IMR-90 (cell line): ENCODE measurements around the gene CDV3. TPM values are rescaled to one million over a fixed set of nuclear protein-coding genes. Genes with fewer than 3 reads are reported as not detected.

Experiments used
- ATAC-seq: fragments of 200-7000 bp; cut with Tn5 transposase; 2 replicates; pipeline ENCODE4 v1.9.1; 2020; ENCODE audit warnings: low read depth, mild to moderate bottlenecking, moderate library complexity
- BruUV-seq: library from RNA; stranded (reverse); fragments of 400-500 nt; replicated peaks from 2 replicates; lab custom pipeline; 2021; lab: Mats Ljungman, UMichigan
- CTCF ChIA-PET: fragments of 300-600 bp; formaldehyde crosslinking; extraction: SDS; loops from one replicate; lab custom pipeline; 2021; ENCODE audit warnings: antibody characterized with exemption; lab: Yijun Ruan, JAX
- POLR2A ChIA-PET: fragments of 300-600 bp; sonication (Branson Sonifier 250); formaldehyde crosslinking; loops from one replicate; lab custom pipeline; 2022; ENCODE audit warnings: antibody characterized with exemption; ENCODE audit not compliant: unreplicated experiment; lab: Charles Lee
- DNase-seq: peaks from one replicate; pipeline ENCODE4 v3.0.0; 2013
- H2AFZ ChIP-seq: replicated peaks from 2 replicates; pipeline ENCODE3; 2013; ENCODE audit warnings: low read length, mild to moderate bottlenecking; ENCODE audit not compliant: poor library complexity
- H2AK5ac ChIP-seq: 2 replicates; pipeline ENCODE4 v1.6.1; 2013; ENCODE audit warnings: low read depth, low read length, inconsistent platforms
- H2AK9ac ChIP-seq: replicated peaks from 2 replicates; pipeline ENCODE3; 2013; ENCODE audit warnings: mild to moderate bottlenecking, low read depth, low read length, moderate library complexity; ENCODE audit not compliant: poor library complexity
- H2BK120ac ChIP-seq: 2 replicates; pipeline ENCODE4 v1.6.1; 2013; ENCODE audit warnings: low read depth, low read length, inconsistent platforms
- H2BK15ac ChIP-seq: 3 replicates; pipeline ENCODE4 v1.6.1; 2013; ENCODE audit warnings: low read depth, low read length, inconsistent platforms
- H2BK20ac ChIP-seq: 2 replicates; pipeline ENCODE4 v1.6.1; 2013; ENCODE audit warnings: low read depth, mild to moderate bottlenecking, inconsistent platforms, low read length, moderate library complexity
- H2BK5ac ChIP-seq: 2 replicates; pipeline ENCODE4 v1.6.1; 2013; ENCODE audit warnings: mild to moderate bottlenecking, low read depth, low read length, inconsistent platforms; ENCODE audit not compliant: poor library complexity, severe bottlenecking
- H3K14ac ChIP-seq: replicated peaks from 2 replicates; pipeline ENCODE4 v1.6.1; 2013; ENCODE audit warnings: low read depth, low read length, inconsistent platforms
- H3K18ac ChIP-seq: 2 replicates; pipeline ENCODE4 v1.6.1; 2013; ENCODE audit warnings: low read depth, low read length, control low read depth
- H3K23ac ChIP-seq: 2 replicates; pipeline ENCODE4 v1.6.1; 2013; ENCODE audit warnings: low read depth, low read length, inconsistent platforms
- H3K27ac ChIP-seq: 2 replicates; pipeline ENCODE4 v1.5.1; 2013; ENCODE audit warnings: mild to moderate bottlenecking, control low read depth, low read length; ENCODE audit not compliant: insufficient read depth
- H3K27me3 ChIP-seq: 2 replicates; pipeline ENCODE4 v1.6.1; 2013; ENCODE audit warnings: low read length; ENCODE audit not compliant: control insufficient read depth, insufficient read depth
- H3K36me3 ChIP-seq: 2 replicates; pipeline ENCODE4 v1.6.1; 2013; ENCODE audit warnings: low read length, mixed read lengths; ENCODE audit not compliant: control insufficient read depth, insufficient read depth
- H3K4ac ChIP-seq: 2 replicates; pipeline ENCODE4 v1.6.1; 2013; ENCODE audit warnings: low read depth, low read length, inconsistent platforms
- H3K4me1 ChIP-seq: 2 replicates; pipeline ENCODE4 v1.6.1; 2013; ENCODE audit warnings: low read length, mixed read lengths; ENCODE audit not compliant: control insufficient read depth, insufficient read depth
- H3K4me2 ChIP-seq: 2 replicates; pipeline ENCODE4 v1.6.1; 2013; ENCODE audit warnings: low read depth, mild to moderate bottlenecking, control low read depth, low read length, moderate library complexity
- H3K4me3 ChIP-seq: 2 replicates; pipeline ENCODE4 v1.5.1; 2013; ENCODE audit warnings: low read depth, mild to moderate bottlenecking, control low read depth, low read length, moderate library complexity; ENCODE audit not compliant: insufficient read depth
- H3K56ac ChIP-seq: 2 replicates; pipeline ENCODE4 v1.6.1; 2013; ENCODE audit warnings: low read length, inconsistent platforms; ENCODE audit not compliant: insufficient read depth; ENCODE audit errors: extremely low read depth
- H3K79me1 ChIP-seq, 2 experiments: 2 replicates each; pipeline ENCODE4 v1.6.1; 2013; ENCODE audit warnings: low read length in 2 of 2, inconsistent platforms in 1 of 2, low read depth in 1 of 2
- H3K9ac ChIP-seq: 2 replicates; pipeline ENCODE4 v1.6.1; 2013; ENCODE audit warnings: low read depth, low read length, control low read depth
- H3K9me1 ChIP-seq: 2 replicates; pipeline ENCODE4 v1.6.1; 2013; ENCODE audit warnings: low read length, inconsistent platforms; ENCODE audit not compliant: insufficient read depth
- H3K9me3 ChIP-seq: 2 replicates; pipeline ENCODE4 v1.6.1; 2013; ENCODE audit warnings: low read length; ENCODE audit not compliant: control insufficient read depth, insufficient read depth
- H4K20me1 ChIP-seq: 2 replicates; pipeline ENCODE4 v1.6.1; 2013; ENCODE audit warnings: low read length, inconsistent platforms; ENCODE audit not compliant: insufficient read depth
- H4K5ac ChIP-seq: 2 replicates; pipeline ENCODE4 v1.6.1; 2013; ENCODE audit warnings: mild to moderate bottlenecking, low read depth, low read length, control low read depth
- H4K8ac ChIP-seq, 2 experiments: 2 replicates each; pipeline ENCODE4 v1.6.1; 2013; ENCODE audit warnings: low read depth in 2 of 2, low read length in 2 of 2, control low read depth in 1 of 2, inconsistent platforms in 1 of 2
- H4K91ac ChIP-seq: 2 replicates; pipeline ENCODE4 v1.6.1; 2013; ENCODE audit warnings: low read depth, low read length, inconsistent platforms; ENCODE audit not compliant: insufficient read depth
- BHLHE40 ChIP-seq: fragments of 150-350 bp; IDR thresholded peaks from 2 replicates; pipeline ENCODE4 v1.6.1; 2016; ENCODE audit warnings: mild to moderate bottlenecking, low read depth, low read length
- CHD1 ChIP-seq: IDR thresholded peaks from 2 replicates; pipeline ENCODE4 v1.6.1; 2012; ENCODE audit warnings: low read depth, low read length, improper control_type of control experiment
- FOS ChIP-seq: fragments of 150-350 bp; IDR thresholded peaks from 2 replicates; pipeline ENCODE4 v1.6.1; 2016; ENCODE audit warnings: low read depth, low read length
- MAZ ChIP-seq: IDR thresholded peaks from 2 replicates; pipeline ENCODE4 v1.6.1; 2012; ENCODE audit warnings: low read depth, mild to moderate bottlenecking, low read length, improper control_type of control experiment, moderate library complexity, borderline replicate concordance
- MXI1 ChIP-seq: IDR thresholded peaks from 2 replicates; pipeline ENCODE4 v1.6.1; 2012; ENCODE audit warnings: low read depth, mild to moderate bottlenecking, low read length, moderate library complexity, borderline replicate concordance
- NFE2L2 ChIP-seq: fragments of 150-350 bp; IDR thresholded peaks from 2 replicates; pipeline ENCODE4 v1.6.1; 2016; ENCODE audit warnings: low read depth, mild to moderate bottlenecking, low read length
- RAD21 ChIP-seq: IDR thresholded peaks from 2 replicates; pipeline ENCODE4 v1.6.1; 2012; ENCODE audit warnings: low read length, improper control_type of control experiment
- RFX5 ChIP-seq: IDR thresholded peaks from 2 replicates; pipeline ENCODE4 v1.8.0; 2012; ENCODE audit warnings: low read depth, mild to moderate bottlenecking, low read length, moderate library complexity
- SMC3 ChIP-seq: fragments of 150-350 bp; IDR thresholded peaks from 2 replicates; pipeline ENCODE4 v1.6.1; 2016; ENCODE audit warnings: low read depth, mild to moderate bottlenecking, antibody characterized with exemption, low read length, moderate library complexity
- WGBS, 2 experiments: methylation state at CpG; one replicate each; pipeline versions ENCODE4 v1.1.5 to v1.1.7; 2013; ENCODE audit warnings: missing lambda C conversion rate in 2 of 2; ENCODE audit not compliant: insufficient read length in 1 of 2; ENCODE audit errors: extremely low coverage in 2 of 2; 5-methylcytosine and 5-hydroxymethylcytosine counted together
- dilution Hi-C: fragments of 300-500 bp; cut with HindIII; formaldehyde crosslinking; loops from one replicate; pipeline ENCODE4 v1.14.3; 2018; ENCODE audit warnings: low sequenced_read_pairs; ENCODE audit not compliant: unreplicated experiment
- in situ Hi-C: fragments of 300-500 bp; cut with MboI; formaldehyde crosslinking; loops from 3 replicates; pipeline ENCODE4 v1.14.3; 2019; ENCODE audit warnings: low sequenced_read_pairs, inconsistent platforms, mixed read lengths
- intact Hi-C: fragments of 100-400 bp; cut with micrococcal nuclease; formaldehyde crosslinking; loops from 2 replicates; pipeline ENCODE4 v1.10.0; 2022
- polyA plus RNA-seq, 3 experiments: library from polyadenylated mRNA; depleted of rRNA; stranded (reverse); fragments of >200 nt; gene quantifications; 2 replicates each; pipeline ENCODE4 v1.2.3, GENCODE V29; 2012; ENCODE audit warnings: low replicate concordance in 1 of 3
- total RNA-seq: library from RNA; depleted of rRNA; stranded (reverse); fragments of >200 nt; gene quantifications from 2 replicates; pipeline ENCODE4 v1.2.3, GENCODE V29; 2012
- TF ChIP-seq, protein P1 (sequence below): conservative IDR thresholded peaks from 2 replicates; pipeline ENCODE4 v1.5.1; 2012; ENCODE audit warnings: mild to moderate bottlenecking, low read depth, low read length, improper control_type of control experiment
- TF ChIP-seq, protein P2 (sequence below): fragments of 150-350 bp; IDR thresholded peaks from 2 replicates; pipeline ENCODE4 v1.6.1; 2016; ENCODE audit warnings: low read depth, mild to moderate bottlenecking, low read length, moderate library complexity, borderline replicate concordance

CDV3 gene
- total and polyA plus RNA-seq, 2 of the 4 experiments (the other 2 are of a cell fraction): 93.6 to 120 TPM

DNA sequence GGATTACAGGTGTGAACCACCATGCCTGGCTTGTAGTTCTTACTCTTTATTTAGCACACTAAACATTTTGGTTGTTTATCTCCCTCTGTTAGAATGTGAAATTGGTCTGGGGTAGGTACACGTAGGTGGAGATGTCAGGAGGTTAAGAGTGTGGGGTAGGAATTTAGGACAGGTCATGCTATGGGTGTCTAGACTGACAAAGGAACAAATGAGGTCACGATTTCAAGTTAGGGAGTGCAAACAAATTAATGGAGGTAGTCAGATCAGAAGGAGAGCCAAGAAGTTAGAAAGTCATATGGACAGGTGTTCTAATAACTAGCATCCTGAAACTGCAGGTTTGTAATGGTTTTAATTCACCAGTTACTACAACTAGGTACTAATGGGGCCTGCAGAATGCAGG is 19.8 kb downstream of the CDV3 start:
- Histone ChIP-seq H2BK5ac (no peak overlapping the region), H4K91ac (no peak overlapping the region), H2AFZ (no peak overlapping the region), H2BK15ac (no peak overlapping the region), H3K9me3 (no peaks in the 10 kb centered on the region), H2AK5ac (no peak overlapping the region), H2BK20ac (no peak overlapping the region), H3K4ac (no peak overlapping the region), H3K14ac (no peak overlapping the region), H3K27ac (no peak overlapping the region), H3K36me3 (peaks cover 9% of the 10 kb centered on the region), H3K4me2 (no peak overlapping the region), H3K18ac (no peak overlapping the region), H3K4me3 (no peak overlapping the region), H4K5ac (no peak overlapping the region), H3K9me1 (no peaks in the 10 kb centered on the region; the same call in 1 of the 2 replicates), H2BK120ac (no peak overlapping the region), H3K4me1 (peaks cover 2% of the 10 kb centered on the region; the same call in 1 of the 2 replicates), H3K9ac (no peak overlapping the region), H3K23ac (no peak overlapping the region), H4K8ac (no peak overlapping the region), H3K27me3 (no peaks in the 10 kb centered on the region), H4K20me1 (peaks cover 24% of the 10 kb centered on the region; the same call in 1 of the 2 replicates), H3K56ac (no peak overlapping the region), H2AK9ac (no peak overlapping the region), H3K79me1 (peaks cover 6 to 17% of the 10 kb centered on the region in 2 experiments; a peak in 3 of 4 replicates)
- TF ChIP-seq, protein P1, sequence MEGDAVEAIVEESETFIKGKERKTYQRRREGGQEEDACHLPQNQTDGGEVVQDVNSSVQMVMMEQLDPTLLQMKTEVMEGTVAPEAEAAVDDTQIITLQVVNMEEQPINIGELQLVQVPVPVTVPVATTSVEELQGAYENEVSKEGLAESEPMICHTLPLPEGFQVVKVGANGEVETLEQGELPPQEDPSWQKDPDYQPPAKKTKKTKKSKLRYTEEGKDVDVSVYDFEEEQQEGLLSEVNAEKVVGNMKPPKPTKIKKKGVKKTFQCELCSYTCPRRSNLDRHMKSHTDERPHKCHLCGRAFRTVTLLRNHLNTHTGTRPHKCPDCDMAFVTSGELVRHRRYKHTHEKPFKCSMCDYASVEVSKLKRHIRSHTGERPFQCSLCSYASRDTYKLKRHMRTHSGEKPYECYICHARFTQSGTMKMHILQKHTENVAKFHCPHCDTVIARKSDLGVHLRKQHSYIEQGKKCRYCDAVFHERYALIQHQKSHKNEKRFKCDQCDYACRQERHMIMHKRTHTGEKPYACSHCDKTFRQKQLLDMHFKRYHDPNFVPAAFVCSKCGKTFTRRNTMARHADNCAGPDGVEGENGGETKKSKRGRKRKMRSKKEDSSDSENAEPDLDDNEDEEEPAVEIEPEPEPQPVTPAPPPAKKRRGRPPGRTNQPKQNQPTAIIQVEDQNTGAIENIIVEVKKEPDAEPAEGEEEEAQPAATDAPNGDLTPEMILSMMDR: no peak
- TF ChIP-seq FOS (no peak), BHLHE40 (no peak), MXI1 (no peak), RAD21 (no peak), CHD1 (no peak), SMC3 (no peak), MAZ (no peak), NFE2L2 (no peak), RFX5 (no peak)
- TF ChIP-seq, protein P2, sequence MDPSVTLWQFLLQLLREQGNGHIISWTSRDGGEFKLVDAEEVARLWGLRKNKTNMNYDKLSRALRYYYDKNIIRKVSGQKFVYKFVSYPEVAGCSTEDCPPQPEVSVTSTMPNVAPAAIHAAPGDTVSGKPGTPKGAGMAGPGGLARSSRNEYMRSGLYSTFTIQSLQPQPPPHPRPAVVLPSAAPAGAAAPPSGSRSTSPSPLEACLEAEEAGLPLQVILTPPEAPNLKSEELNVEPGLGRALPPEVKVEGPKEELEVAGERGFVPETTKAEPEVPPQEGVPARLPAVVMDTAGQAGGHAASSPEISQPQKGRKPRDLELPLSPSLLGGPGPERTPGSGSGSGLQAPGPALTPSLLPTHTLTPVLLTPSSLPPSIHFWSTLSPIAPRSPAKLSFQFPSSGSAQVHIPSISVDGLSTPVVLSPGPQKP: no peak
- ChIA-PET CTCF (no interaction called here), POLR2A (no interaction called here)
- ATAC-seq (no peak), DNase-seq (no peak)
- WGBS, 2 experiments: 57% methylated on average over 1 of the region's 2 CpGs; no CpG with 5 or more reads in 1 of the 2 experiments
- in situ Hi-C loops: no loop called here
- dilution Hi-C loops: no loop called here
- intact Hi-C loops: loop anchor here (5.0 kb wide), 1 partner anchor 49 kb away; no protein-coding TSS in a partner anchor
- BruUV-seq: no TSS peak
